ENCODE measurements around the gene NAV3.

DNA sequence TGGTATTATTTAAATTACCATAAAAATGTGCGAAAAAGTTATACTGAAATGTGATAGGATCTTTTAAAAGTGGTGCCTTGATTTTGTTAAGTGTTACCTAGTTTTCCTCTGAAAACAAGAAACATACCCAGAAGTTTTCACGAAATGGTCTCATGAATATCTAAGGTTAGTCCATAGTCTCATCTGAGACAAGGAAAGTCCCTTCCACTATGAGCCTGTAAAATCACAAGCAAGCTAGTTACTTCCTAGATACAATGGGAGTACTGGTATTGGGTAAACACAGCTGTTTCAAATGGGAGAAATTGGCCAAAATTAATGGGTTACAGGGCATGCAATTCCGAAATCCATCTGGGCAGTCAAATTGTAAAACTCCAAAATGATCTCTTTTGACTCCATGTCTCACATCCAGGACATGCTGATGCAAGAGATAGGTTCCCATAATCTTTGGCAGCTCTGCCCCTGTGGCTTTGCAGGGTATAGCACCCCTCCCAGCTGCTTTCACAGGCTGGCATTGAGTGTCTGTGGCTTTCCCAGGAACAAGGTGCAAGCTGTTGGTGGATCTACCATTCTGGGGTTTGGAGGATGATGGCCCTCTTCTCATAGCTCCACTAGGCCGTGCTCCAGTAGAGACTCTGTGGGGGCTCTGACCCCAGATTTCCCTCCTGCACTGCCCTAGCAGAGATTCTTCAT is 271.4 kb downstream of the NAV3 start:
- TF ChIP-seq, protein P1, sequence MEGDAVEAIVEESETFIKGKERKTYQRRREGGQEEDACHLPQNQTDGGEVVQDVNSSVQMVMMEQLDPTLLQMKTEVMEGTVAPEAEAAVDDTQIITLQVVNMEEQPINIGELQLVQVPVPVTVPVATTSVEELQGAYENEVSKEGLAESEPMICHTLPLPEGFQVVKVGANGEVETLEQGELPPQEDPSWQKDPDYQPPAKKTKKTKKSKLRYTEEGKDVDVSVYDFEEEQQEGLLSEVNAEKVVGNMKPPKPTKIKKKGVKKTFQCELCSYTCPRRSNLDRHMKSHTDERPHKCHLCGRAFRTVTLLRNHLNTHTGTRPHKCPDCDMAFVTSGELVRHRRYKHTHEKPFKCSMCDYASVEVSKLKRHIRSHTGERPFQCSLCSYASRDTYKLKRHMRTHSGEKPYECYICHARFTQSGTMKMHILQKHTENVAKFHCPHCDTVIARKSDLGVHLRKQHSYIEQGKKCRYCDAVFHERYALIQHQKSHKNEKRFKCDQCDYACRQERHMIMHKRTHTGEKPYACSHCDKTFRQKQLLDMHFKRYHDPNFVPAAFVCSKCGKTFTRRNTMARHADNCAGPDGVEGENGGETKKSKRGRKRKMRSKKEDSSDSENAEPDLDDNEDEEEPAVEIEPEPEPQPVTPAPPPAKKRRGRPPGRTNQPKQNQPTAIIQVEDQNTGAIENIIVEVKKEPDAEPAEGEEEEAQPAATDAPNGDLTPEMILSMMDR (IDR thresholded peaks at IDR 0.05), result no peak
- no peak for TF ChIP-seq POLR2A (IDR thresholded peaks at IDR 0.05)

Measured in body of pancreas (tissue), 4 donors.